ENCODE data around the gene PLOD3.

The PLOD3 gene

GRCh38 chr7:101164071-101164840, 53.1 kb downstream of the PLOD3 start:
- DNase-seq: no peak

DNA sequence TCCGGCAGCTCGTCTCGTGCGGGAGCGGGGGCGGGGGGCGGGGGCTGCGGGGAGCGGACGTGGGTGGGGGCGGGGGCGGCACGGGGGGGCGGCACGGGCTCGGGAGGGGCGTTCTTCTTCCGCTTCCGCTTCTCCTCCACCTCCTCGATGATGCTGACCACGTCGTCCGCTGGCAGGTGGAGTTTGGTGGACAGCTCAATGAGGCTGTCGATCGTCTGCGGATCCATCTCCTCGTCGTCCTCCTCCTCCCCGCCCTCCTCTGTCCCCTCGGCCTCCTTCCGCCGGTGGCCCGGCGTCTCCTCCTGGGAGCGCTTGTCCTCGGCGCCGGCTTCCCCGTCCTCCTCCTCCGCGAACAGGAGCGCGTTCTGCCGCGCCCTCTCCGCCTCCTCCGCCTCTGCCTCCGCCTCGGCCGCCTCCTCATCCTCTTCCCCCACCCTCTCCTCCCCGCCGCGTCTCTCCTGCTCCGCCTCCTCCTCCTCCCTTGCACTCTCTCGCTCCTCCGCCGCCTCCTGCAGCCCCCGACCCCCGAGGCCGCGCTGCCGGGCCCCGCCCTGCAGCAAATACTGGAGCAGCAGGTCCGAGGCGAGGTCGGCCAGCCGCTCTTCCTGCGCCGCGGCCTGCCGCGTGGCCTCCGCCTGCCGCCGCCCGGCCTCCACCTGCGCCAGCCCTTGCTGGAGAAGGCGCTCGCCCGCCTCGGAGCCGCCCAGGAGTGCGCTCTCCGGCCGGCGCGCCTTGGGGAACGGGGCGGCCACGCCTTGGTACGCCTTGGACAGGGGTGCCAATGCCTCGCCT, 53.9 kb downstream of the PLOD3 start:
- no peak for DNase-seq

DNA sequence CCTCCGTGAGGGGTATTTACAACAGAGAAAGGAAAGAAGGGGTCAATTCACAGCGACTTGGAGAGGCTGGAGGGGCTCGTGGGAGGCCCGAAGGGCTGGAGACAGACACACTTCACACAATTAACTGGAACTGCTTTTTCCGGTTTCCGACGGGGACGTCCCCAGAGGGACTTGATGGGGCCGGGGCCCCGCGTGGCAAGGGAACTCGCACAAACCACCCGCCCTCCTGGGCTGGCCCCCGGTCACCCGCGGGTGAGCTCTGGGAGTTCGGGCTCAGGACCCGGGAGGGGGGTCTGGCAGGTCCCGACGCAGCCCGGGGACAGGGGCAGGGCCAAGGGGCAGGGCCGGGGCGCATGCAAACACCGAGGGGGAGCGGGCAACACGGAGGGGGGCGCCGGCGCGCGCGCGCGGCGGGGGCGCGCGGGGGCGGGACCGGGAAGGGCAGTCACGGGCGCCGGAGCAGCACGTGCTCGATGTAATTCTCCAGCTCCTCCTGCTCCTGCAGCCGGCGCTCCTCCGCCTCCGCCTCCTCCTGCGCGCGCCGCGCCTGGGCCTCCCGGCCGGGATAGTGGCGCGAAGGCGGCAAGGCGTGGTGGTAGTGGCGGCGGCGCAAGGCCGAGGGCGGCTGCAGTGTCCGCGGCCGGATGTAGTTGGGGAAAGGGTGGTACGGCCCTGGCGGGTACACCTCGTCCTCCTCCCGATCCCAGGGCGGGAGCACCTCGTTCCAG, 54.7 kb downstream of the PLOD3 start:
- peak; percentile 17 for DNase-seq

DNA sequence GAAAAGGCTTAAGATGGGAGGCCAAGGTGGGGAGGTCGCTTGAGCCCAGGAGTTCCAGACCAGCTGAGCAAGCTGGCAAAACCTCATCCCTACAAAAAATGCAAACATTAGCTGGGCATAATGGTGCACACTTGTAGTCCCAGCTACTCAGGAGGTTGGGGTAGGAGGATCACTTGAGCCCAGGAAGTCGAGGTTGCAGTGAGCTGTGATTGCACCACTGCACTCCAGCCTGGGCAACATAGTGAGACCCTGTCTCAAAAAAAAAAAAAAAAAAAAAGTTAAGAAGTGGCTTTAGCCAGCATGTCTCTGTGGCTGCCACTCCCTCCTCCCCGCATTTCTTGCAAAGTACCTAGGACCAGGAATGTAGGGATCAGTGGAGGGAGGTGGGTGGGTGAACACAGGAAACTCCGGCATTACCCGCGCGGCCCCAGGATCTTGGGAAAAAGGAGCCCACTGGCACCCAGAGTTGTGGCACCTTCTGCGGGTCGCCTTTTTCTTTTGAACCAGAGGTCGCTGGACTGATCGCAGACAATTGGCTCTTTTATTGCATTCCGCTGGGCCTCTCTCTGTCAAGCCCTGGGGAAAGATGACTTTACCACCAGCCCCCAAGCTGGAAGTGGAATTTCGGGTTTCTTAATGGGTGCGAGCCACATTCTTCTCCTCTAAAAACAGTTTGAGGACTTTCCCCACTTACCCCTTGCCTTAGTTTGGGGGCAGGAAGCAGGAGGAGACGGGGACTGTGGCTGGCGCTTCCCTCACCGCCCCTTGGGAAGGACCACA, 55.5 kb downstream of the PLOD3 start:
- no peak for DNase-seq

GRCh38 chr7:101160910-101161309, 56.5 kb downstream of the PLOD3 start:
- no peak for DNase-seq

- no peak for DNase-seq
Measured at GRCh38 chr7:101159696-101160674, 57.4 kb downstream of the PLOD3 start.

GRCh38 chr7:101156866-101157589, 60.4 kb downstream of the PLOD3 start:
- DNase-seq: no peak

DNA sequence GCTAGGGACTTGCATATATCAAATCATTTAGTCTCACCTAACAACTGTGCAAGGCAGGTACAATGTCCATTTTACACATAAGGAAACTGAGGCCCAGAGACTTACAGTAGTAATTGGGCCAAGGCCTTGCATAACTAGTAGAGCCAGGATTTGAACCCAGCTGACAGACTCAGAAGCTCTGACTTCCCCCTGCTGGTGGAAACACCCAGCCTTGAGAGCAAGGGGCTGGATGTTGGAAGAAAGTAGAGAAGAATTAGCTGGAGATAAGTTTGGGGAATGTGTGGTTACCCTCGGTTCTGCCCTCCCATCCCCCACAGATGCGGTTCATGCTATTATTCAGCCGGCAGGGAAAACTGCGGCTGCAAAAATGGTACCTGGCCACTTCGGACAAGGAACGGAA, 61.1 kb downstream of the PLOD3 start:
- no peak for DNase-seq

All from inflammatory macrophage treated with lipopolysaccharide for 4 hours (primary cell).